GM12801 (cell line): ENCODE measurements around the gene F13A1.

ENCODE experiments used
- TF ChIP-seq, protein P1 (sequence below): IDR thresholded peaks from one replicate; pipeline ENCODE4 v1.5.1; 2011; ENCODE audit warnings: control low read depth; ENCODE audit not compliant: insufficient read length; ENCODE audit errors: extremely low read depth

The F13A1 gene

DNA sequence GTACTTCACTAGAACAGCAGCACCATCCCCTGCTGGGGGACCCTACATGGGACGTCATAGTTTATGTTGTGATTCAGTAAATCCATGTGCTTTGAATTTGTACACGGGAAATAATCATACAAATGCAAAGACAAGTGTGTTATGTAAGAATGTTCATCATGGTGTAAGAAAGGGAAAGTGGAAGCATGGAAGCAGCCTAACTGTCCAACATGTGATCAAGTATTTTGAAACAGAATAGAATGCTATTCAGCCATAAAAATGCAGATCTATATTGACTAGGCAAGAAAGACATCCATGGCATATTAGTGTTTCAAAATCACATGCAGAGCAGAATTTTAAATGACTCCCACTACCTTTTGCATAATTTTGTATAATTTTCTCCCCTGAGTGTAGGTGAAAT, 117.6 kb downstream of the F13A1 start:
- TF ChIP-seq, protein P1, sequence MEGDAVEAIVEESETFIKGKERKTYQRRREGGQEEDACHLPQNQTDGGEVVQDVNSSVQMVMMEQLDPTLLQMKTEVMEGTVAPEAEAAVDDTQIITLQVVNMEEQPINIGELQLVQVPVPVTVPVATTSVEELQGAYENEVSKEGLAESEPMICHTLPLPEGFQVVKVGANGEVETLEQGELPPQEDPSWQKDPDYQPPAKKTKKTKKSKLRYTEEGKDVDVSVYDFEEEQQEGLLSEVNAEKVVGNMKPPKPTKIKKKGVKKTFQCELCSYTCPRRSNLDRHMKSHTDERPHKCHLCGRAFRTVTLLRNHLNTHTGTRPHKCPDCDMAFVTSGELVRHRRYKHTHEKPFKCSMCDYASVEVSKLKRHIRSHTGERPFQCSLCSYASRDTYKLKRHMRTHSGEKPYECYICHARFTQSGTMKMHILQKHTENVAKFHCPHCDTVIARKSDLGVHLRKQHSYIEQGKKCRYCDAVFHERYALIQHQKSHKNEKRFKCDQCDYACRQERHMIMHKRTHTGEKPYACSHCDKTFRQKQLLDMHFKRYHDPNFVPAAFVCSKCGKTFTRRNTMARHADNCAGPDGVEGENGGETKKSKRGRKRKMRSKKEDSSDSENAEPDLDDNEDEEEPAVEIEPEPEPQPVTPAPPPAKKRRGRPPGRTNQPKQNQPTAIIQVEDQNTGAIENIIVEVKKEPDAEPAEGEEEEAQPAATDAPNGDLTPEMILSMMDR, result no peak

DNA sequence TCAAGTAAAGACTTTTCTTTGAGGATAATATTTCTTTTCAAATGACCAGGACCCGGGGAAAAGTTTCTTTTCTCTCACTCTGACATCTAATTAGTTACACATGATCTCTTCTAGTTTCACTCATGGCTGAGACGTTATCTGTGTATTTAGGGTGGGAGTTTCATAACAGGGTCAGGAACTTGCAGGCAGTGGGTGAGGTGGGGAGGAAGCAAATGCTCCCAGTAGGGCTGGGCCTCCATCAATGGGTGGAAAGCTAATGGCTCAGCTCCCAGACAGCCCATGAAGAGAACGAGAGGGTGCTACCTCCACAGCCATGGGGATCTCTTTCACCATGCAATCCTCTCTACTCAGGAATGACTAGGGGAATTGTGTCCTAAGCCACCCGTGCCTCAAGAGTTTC, 119.3 kb downstream of the F13A1 start:
- TF ChIP-seq, protein P1, result no peak

GRCh38 chr6:6199678-6200077, 120.8 kb downstream of the F13A1 start:
- TF ChIP-seq, protein P1, result no peak

- TF ChIP-seq, protein P1, result no peak
Observed at GRCh38 chr6:6196762-6197161, 123.7 kb downstream of the F13A1 start.

DNA sequence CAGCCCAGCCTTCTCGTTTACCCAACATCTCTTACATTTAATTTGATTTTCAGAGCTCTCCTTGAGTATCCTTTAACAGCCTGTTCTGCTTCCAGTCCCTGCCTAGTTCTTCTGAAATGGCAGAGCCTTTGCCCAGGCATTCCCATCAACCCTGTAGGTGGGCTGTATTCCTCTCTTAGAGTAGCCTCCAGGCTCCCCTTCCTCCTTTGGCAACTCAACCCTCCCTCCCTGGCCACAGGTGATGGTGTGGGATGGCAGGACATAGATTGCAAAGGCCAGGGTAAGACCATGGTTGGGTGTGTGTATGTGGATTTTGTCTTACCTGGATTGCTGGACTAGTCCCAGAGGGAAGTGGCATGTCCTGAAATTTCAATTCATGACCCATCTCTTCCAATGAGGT, 125.4 kb downstream of the F13A1 start:
- TF ChIP-seq, protein P1, result no peak

GRCh38 chr6:6193221-6193745, 127.2 kb downstream of the F13A1 start:
- TF ChIP-seq, protein P1, result no peak

DNA sequence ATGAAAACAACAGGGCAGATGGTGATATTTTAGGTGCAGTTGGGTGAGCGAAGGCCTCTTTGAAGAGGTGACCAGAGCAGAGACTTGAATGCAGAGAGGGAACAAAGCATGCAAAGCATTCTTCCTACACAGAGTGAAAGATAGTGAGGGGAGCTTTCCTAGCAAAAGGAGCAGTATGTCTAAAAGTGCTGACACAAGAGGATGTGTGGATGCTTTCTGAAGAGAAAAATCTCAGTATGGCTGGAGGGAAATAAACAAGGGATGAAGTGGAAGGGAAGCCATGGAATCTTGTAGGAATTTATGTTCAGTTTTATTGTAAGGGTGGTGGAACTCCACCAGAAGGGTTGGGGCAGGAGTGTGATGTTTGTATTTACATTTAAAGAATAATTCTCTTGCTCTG, 128.6 kb downstream of the F13A1 start:
- TF ChIP-seq, protein P1, result no peak
